GM12878 (cell line): ENCODE data around the gene ZNF134. TPM values are rescaled to one million over a fixed set of nuclear protein-coding genes. Genes with fewer than 3 reads are reported as not detected.

Experiments used
- ATAC-seq: fragments of 200-7000 bp; cut with Tn5 transposase; 3 replicates; pipeline ENCODE4 v1.9.1; 2020; ENCODE audit warnings: mild to moderate bottlenecking, moderate library complexity
- Bru-seq: library from RNA; stranded (reverse); fragments of 400-500 nt; gene quantifications from one replicate; lab custom pipeline; 2021; lab: Mats Ljungman, UMichigan
- BruChase-seq, 2 experiments: library from RNA; stranded (reverse); fragments of 400-500 nt; gene quantifications; one replicate each; lab custom pipeline; 2021; lab: Mats Ljungman, UMichigan
- BruUV-seq: library from RNA; stranded (reverse); fragments of 400-500 nt; replicated peaks from 2 replicates; lab custom pipeline; 2021; lab: Mats Ljungman, UMichigan
- CTCF ChIA-PET: fragments of 300-600 bp; sonication (Branson Sonifier 250); formaldehyde crosslinking; extraction: SDS; loops from one replicate; lab custom pipeline; 2021; ENCODE audit warnings: inconsistent platforms; lab: Yijun Ruan, JAX
- POLR2A ChIA-PET: fragments of 350-600 bp; formaldehyde crosslinking; extraction: SDS; loops from one replicate; lab custom pipeline; 2021; ENCODE audit warnings: inconsistent platforms; lab: Charles Lee
- RAD21 ChIA-PET: fragments of 300-600 bp; sonication (Branson Sonifier 250); formaldehyde crosslinking; loops from one replicate; lab custom pipeline; 2023; ENCODE audit warnings: antibody characterized with exemption; ENCODE audit not compliant: unreplicated experiment; lab: Charles Lee
- SMC1A ChIA-PET: fragments of 300-600 bp; sonication (Branson Sonifier 250); formaldehyde crosslinking; loops from one replicate; lab custom pipeline; 2023; ENCODE audit not compliant: unreplicated experiment, uncharacterized antibody; lab: Charles Lee
- DNase-seq: peaks from one replicate; pipeline ENCODE4 v3.0.0-alpha.2; 2011; ENCODE audit warnings: low read depth, low spot score
- FAIRE-seq: peaks from 3 replicates; lab custom pipeline; 2011; peaks lifted over from hg19 to GRCh38; lab: Jason Lieb, UNC
- H2AFZ ChIP-seq: 2 replicates; pipeline ENCODE4 v1.6.0; 2011; ENCODE audit warnings: low read depth, low read length, control low read depth; ENCODE audit not compliant: control insufficient read depth
- H3K27ac ChIP-seq: 2 replicates; pipeline ENCODE4 v1.5.1; 2011; ENCODE audit warnings: control low read depth; ENCODE audit not compliant: control insufficient read depth, insufficient read depth
- H3K27me3 ChIP-seq, 2 experiments: replicated peaks in 1 of 2; 2 replicates each; pipeline versions ENCODE4 v1.6.0 to v1.6.1; 2011; ENCODE audit warnings: low read length in 1 of 2; ENCODE audit not compliant: control insufficient read depth in 2 of 2, insufficient read depth in 2 of 2
- H3K36me3 ChIP-seq, 2 experiments: 2 replicates each; pipeline ENCODE4 v1.5.1; 2011; ENCODE audit warnings: low read length in 1 of 2; ENCODE audit not compliant: control insufficient read depth in 2 of 2, insufficient read depth in 2 of 2
- H3K4me1 ChIP-seq: 2 replicates; pipeline ENCODE4 v1.6.1; 2011; ENCODE audit warnings: mild to moderate bottlenecking, low read length, moderate library complexity, mixed read lengths; ENCODE audit not compliant: control insufficient read depth, insufficient read depth
- H3K4me2 ChIP-seq: 2 replicates; pipeline ENCODE4 v1.6.0; 2011; ENCODE audit warnings: control low read depth; ENCODE audit not compliant: control insufficient read depth, insufficient read depth
- H3K4me3 ChIP-seq: fragments of 200-600 bp; sonication (generic); 2 replicates; pipeline ENCODE4 v1.5.1; 2016
- H3K79me2 ChIP-seq: 2 replicates; pipeline ENCODE4 v1.6.0; 2011; ENCODE audit warnings: low read length; ENCODE audit not compliant: control insufficient read depth, insufficient read depth
- H3K9ac ChIP-seq: 2 replicates; pipeline ENCODE4 v1.8.0; 2011; ENCODE audit warnings: low read length, control low read depth, mixed read lengths; ENCODE audit not compliant: control insufficient read depth, insufficient read depth
- H3K9me3 ChIP-seq: replicated peaks from 3 replicates; pipeline ENCODE4 v1.5.1; 2011; ENCODE audit warnings: mild to moderate bottlenecking, low read length; ENCODE audit not compliant: control insufficient read depth, insufficient read depth
- H4K20me1 ChIP-seq: 2 replicates; pipeline ENCODE4 v1.6.0; 2011; ENCODE audit not compliant: control insufficient read depth, insufficient read depth
- CEBPZ ChIP-seq: fragments of 150-350 bp; IDR thresholded peaks from 2 replicates; pipeline ENCODE4 v1.6.1; 2016; ENCODE audit warnings: low read depth, low read length
- CHD1 ChIP-seq: IDR thresholded peaks from 2 replicates; pipeline ENCODE4 v1.6.1; 2012; ENCODE audit warnings: low read depth, low read length, improper control_type of control experiment
- CHD2 ChIP-seq: IDR thresholded peaks from 2 replicates; pipeline ENCODE4 v1.6.1; 2011; ENCODE audit warnings: low read depth, low read length, improper control_type of control experiment, borderline replicate concordance
- CTCF ChIP-seq, 3 experiments: IDR thresholded peaks in 2 of 3; conservative IDR thresholded peaks in 1 of 3; 2 replicates each; pipeline ENCODE4 v1.5.1; 2011; ENCODE audit warnings: low read depth in 3 of 3, low read length in 3 of 3, mild to moderate bottlenecking in 3 of 3, control low read depth in 2 of 3, moderate library complexity in 2 of 3, inconsistent platforms in 1 of 3, mixed read lengths in 1 of 3; ENCODE audit not compliant: control insufficient read depth in 2 of 3, insufficient read depth in 1 of 3; ENCODE audit errors: extremely low read depth in 1 of 3
- GABPA ChIP-seq: IDR thresholded peaks from 2 replicates; pipeline ENCODE4 v1.6.1; 2014; ENCODE audit warnings: antibody characterized with exemption, low read depth, mild to moderate bottlenecking, inconsistent platforms
- LARP7 ChIP-seq: fragments of 450-650 bp; IDR thresholded peaks from 2 replicates; pipeline ENCODE4 v1.6.1; 2017; ENCODE audit warnings: mild to moderate bottlenecking
- RAD21 ChIP-seq: IDR thresholded peaks from 2 replicates; pipeline ENCODE4 v1.6.1; 2011; ENCODE audit warnings: mild to moderate bottlenecking, low read depth, low read length, moderate library complexity; ENCODE audit not compliant: insufficient read depth
- SIN3A ChIP-seq: IDR thresholded peaks from 2 replicates; pipeline ENCODE4 v1.6.1; 2012; ENCODE audit warnings: low read depth, low read length, improper control_type of control experiment
- USF1 ChIP-seq: IDR thresholded peaks from 2 replicates; pipeline ENCODE4 v1.6.1; 2011; ENCODE audit warnings: borderline replicate concordance, low read depth, mild to moderate bottlenecking, moderate library complexity, mixed read lengths, low read length; ENCODE audit not compliant: insufficient read depth; ENCODE audit errors: extremely low read length
- YBX1 ChIP-seq: fragments of 450-650 bp; IDR thresholded peaks from 2 replicates; pipeline ENCODE4 v1.6.1; 2016; ENCODE audit warnings: antibody characterized with exemption
- WGBS: methylation state at CpG from one replicate; pipeline ENCODE4 v1.1.6; 2016; ENCODE audit warnings: low lambda C conversion rate; ENCODE audit not compliant: insufficient replicate concordance, insufficient coverage; ENCODE audit errors: missing lambda C conversion rate; 5-methylcytosine and 5-hydroxymethylcytosine counted together
- in situ Hi-C: fragments of 300-500 bp; cut with MboI; formaldehyde crosslinking; loops from 9 replicates; pipeline ENCODE4 v1.14.3; 2018; ENCODE audit warnings: mixed read lengths
- intact Hi-C: fragments of 100-400 bp; cut with micrococcal nuclease; formaldehyde crosslinking; loops from one replicate; pipeline ENCODE4 v1.14.2; 2022; ENCODE audit not compliant: unreplicated experiment
- long read RNA-seq, 2 experiments: library from polyadenylated mRNA; unstranded; transcript quantifications; one replicate each; pipeline ENCODE4 v2.0.0, GENCODE V29; 2019 to 2020
- polyA minus RNA-seq, 3 experiments: library from RNA; depleted of rRNA, polyadenylated mRNA; stranded (reverse); fragments of >200 nt; gene quantifications; 2 replicates each; pipeline ENCODE4 v1.2.3, GENCODE V29; 2011
- polyA plus RNA-seq, 11 experiments: library from polyadenylated mRNA; depleted of rRNA in 4 of 11; unstranded in 6 of 11; stranded (reverse) in 5 of 11; fragments of >200 nt; fragmentation: Nextera tagmentation in 4 of 11; fragmentation: Illumina TruSeq in 1 of 11; extraction: Ambion mirVana in 4 of 11; extraction: Trizol in 1 of 11; gene quantifications; 1 replicate in 1 of 11; 2 replicates in 10 of 11; pipeline versions ENCODE4 v1.2.1 to v1.2.3, GENCODE V29; 2011 to 2016; ENCODE audit warnings: inconsistent platforms in 2 of 11, missing spikeins in 2 of 11, low read depth in 1 of 11
- total RNA-seq, 4 experiments: library from RNA; depleted of rRNA in 3 of 4; stranded (reverse); fragments of >200 nt in 3 of 4; fragmentation: Illumina TruSeq in 1 of 4; extraction: Trizol in 1 of 4; gene quantifications; 2 replicates each; pipeline versions ENCODE4 v1.2.1 to v1.2.3, GENCODE V29; 2013 to 2021

The ZNF134 gene
- 26.0 and 35.0 TPM in 2 replicates for total RNA-seq (2013; cell fraction: nucleolus; rRNA removed)
- total RNA-seq (2014; rRNA removed) (14.3 and 17.6 TPM in 2 replicates), total RNA-seq (2014; rRNA removed; fragmentation: Illumina TruSeq; extraction: Trizol) (9.8 and 10.0 TPM in 2 replicates), total RNA-seq (2021) (10.8 and 13.2 TPM in 2 replicates), polyA plus RNA-seq (2011; rRNA removed) (6.9 and 8.3 TPM in 2 replicates), polyA plus RNA-seq (2014; fragmentation: Illumina TruSeq; extraction: Trizol) (7.9 and 9.5 TPM in 2 replicates), polyA plus RNA-seq (2014; fragmentation: Nextera tagmentation; extraction: Ambion mirVana) (1 to 10 TPM; 1.6 to 2.6 TPM), polyA plus RNA-seq (2014; rRNA removed) (10.6 and 12.2 TPM in 2 replicates), polyA plus RNA-seq (2016; fragmentation: Nextera tagmentation; extraction: Ambion mirVana) (10 to 100 TPM in 1 of 2 experiments, 1 to 10 TPM in 1; 9.7 to 10.5 TPM), polyA minus RNA-seq (2011; rRNA and poly(A)+ RNA removed) (7.1 and 10.2 TPM in 2 replicates), Bru-seq, nascent RNA (percentile 91 among the genes with signal in this experiment), BruChase-seq, experiment 1, labeled RNA remaining after a 6-hour chase (percentile 68 among the genes with signal in this experiment), BruChase-seq, experiment 2, labeled RNA remaining after a 2-hour chase (percentile 83 among the genes with signal in this experiment)
- 9.0 TPM for polyA plus RNA-seq (2011; ENCODE audit: low read depth)
- 6.6 TPM in 2 replicates for polyA plus RNA-seq (2011; cell fraction: cytosol; rRNA removed)
- 6.5 and 6.8 TPM in 2 replicates for polyA plus RNA-seq (2011; cell fraction: nucleus; rRNA removed)
- polyA plus RNA-seq (2012) = 8.3 and 9.2 TPM in 2 replicates
- 2.1 and 2.8 TPM in 2 replicates for polyA minus RNA-seq (2011; cell fraction: cytosol; rRNA and poly(A)+ RNA removed)
- polyA minus RNA-seq (2011; cell fraction: nucleus; rRNA and poly(A)+ RNA removed) = 7.7 and 9.7 TPM in 2 replicates
- long read RNA-seq, experiment 1, full-length matches to known transcripts = 9 of 9 reads
- long read RNA-seq, experiment 1, partial matches to known transcripts = 0 of 9 reads
- long read RNA-seq, experiment 1, other reads (novel, unspliced or antisense) = 0 of 9 reads
- long read RNA-seq, experiment 2, full-length matches to known transcripts = 49 of 53 reads
- long read RNA-seq, experiment 2, partial matches to known transcripts = 0 of 53 reads
- long read RNA-seq, experiment 2, other reads (novel, unspliced or antisense) = 4 of 53 reads

GRCh38 chr19:57613941-57614743, at the start of gene ZNF134:
Gene ZNF134 (plus strand): TSS chr19:57614242. CDS start chr19:57619469, 5,227 bp downstream.
- H3K36me3 ChIP-seq = peaks cover 3 to 11% of the 10 kb centered on the region in 2 experiments; a peak in 2 of 4 replicates
- peak within 1 kb of the TSS; percentile 74 for H3K9ac ChIP-seq
- H3K79me2 ChIP-seq = peaks cover 14% of the 10 kb centered on the region
- BruUV-seq = no TSS peak
- ATAC-seq = peak; percentile 100
- H3K4me3 ChIP-seq = peak within 1 kb of the TSS; percentile 88
- no peaks in the 10 kb centered on the region for H3K27me3 ChIP-seq
- H3K4me2 ChIP-seq = peak within 1 kb of the TSS; percentile 79
- 7% methylated on average over 41 of the region's 64 CpGs for WGBS
- no peaks in the 10 kb centered on the region for H4K20me1 ChIP-seq
- H3K9me3 ChIP-seq = peaks cover 48% of the 10 kb centered on the region
- FAIRE-seq = peak; percentile 23
- ChIA-PET SMC1A (interaction anchor here (1.2 to 1.3 kb wide), 2 partner anchors 56 to 68 kb away, joined by 3 to 5 read pairs; partner anchors contain the start of gene ZNF551), POLR2A (interaction anchor here (1.0 kb wide), 1 partner anchor 19 kb away, joined by 4 read pairs; the partner anchor contains the start of gene ZNF211), RAD21 (no interaction called here), CTCF (interaction anchor here (0.9 to 1.3 kb wide), 2 partner anchors 14 to 20 kb away, joined by 3 to 4 read pairs; no protein-coding TSS in a partner anchor)
- H3K27ac ChIP-seq = peak within 1 kb of the TSS; percentile 67
- in situ Hi-C loops = no loop called here
- H3K4me1 ChIP-seq = no peaks in the 10 kb centered on the region
- intact Hi-C loops = loop anchor here (1.0 kb wide), 1 partner anchor 36 kb away; the partner anchor contains the start of gene ZNF416
- peak; percentile 52 for DNase-seq
- peak within 1 kb of the TSS; percentile 93 for H2AFZ ChIP-seq
- TF ChIP-seq USF1 (no peak), RAD21 (no peak), CHD1 (no peak), SIN3A (0 out of 2 replicates have a peak, but pooled peaks have one; percentile 50), GABPA (peak; percentile 95), CTCF (IDR thresholded peaks at IDR 0.05 in 2 of 3, conservative IDR thresholded peaks at IDR 0.05 in 1 of 3; ENCODE audit: control insufficient read depth in 2 of 3, extremely low read depth in 1 of 3, insufficient read depth in 1 of 3, low read depth in 3 of 3, low read length in 3 of 3) (0 out of 6 replicates have a peak, but pooled peaks of 2 of the 3 experiments have one; percentile 4 to 5), LARP7 (peak; percentile 65; the same call in 1 of the 2 replicates), CHD2 (peak; percentile 52; the same call in 1 of the 2 replicates), CEBPZ (0 out of 2 replicates have a peak, but pooled peaks have one; percentile 28), YBX1 (no peak)
